Calu3 (cell line): Measurements from ENCODE around the gene TPT1. TPM values are rescaled to one million over a fixed set of nuclear protein-coding genes. Genes with fewer than 3 reads are reported as not detected.

ENCODE experiments used
- BruUV-seq: library from RNA; stranded (reverse); fragments of 400-500 nt; replicated peaks from 2 replicates; lab custom pipeline; 2021; lab: Mats Ljungman, UMichigan
- CTCF ChIA-PET: fragments of 300-600 bp; sonication (Branson Sonifier 250); formaldehyde crosslinking; loops from one replicate; lab custom pipeline; 2022; ENCODE audit warnings: antibody characterized with exemption; lab: Charles Lee
- DNase-seq: peaks from one replicate; pipeline ENCODE4 v3.0.0; 2022
- H3K27ac Mint-ChIP-seq: one replicate; pipeline ENCODE4 v1.8.0; 2022; ENCODE audit warnings: mixed read lengths; ENCODE audit not compliant: unreplicated experiment
- H3K27me3 Mint-ChIP-seq: one replicate; pipeline ENCODE4 v1.8.0; 2022; ENCODE audit warnings: mixed read lengths; ENCODE audit not compliant: unreplicated experiment
- H3K36me3 Mint-ChIP-seq: one replicate; pipeline ENCODE4 v1.8.0; 2022; ENCODE audit warnings: mild to moderate bottlenecking, moderate library complexity, mixed read lengths; ENCODE audit not compliant: insufficient read depth, unreplicated experiment
- H3K4me1 Mint-ChIP-seq: one replicate; pipeline ENCODE4 v1.8.0; 2022; ENCODE audit warnings: mild to moderate bottlenecking, low read depth, mixed read lengths; ENCODE audit not compliant: unreplicated experiment
- H3K4me3 Mint-ChIP-seq: one replicate; pipeline ENCODE4 v1.8.0; 2022; ENCODE audit warnings: mild to moderate bottlenecking, low read depth, moderate library complexity, mixed read lengths; ENCODE audit not compliant: unreplicated experiment
- H3K9me3 Mint-ChIP-seq: one replicate; pipeline ENCODE4 v1.8.0; 2022; ENCODE audit warnings: low read depth, mixed read lengths; ENCODE audit not compliant: unreplicated experiment
- intact Hi-C: fragments of 100-400 bp; cut with micrococcal nuclease; formaldehyde crosslinking; loops from one replicate; pipeline ENCODE4 v1.10.0; 2022; ENCODE audit not compliant: unreplicated experiment
- total RNA-seq: library from RNA; stranded (reverse); gene quantifications from 2 replicates; pipeline ENCODE4 v1.2.3, GENCODE V29; 2022
- TF ChIP-seq, protein P1 (sequence below): fragments of 200-600 bp; IDR thresholded peaks from one replicate; pipeline ENCODE4 v1.8.0; 2022; ENCODE audit warnings: antibody characterized with exemption; ENCODE audit not compliant: unreplicated experiment

The TPT1 gene
- total RNA-seq, 1 experiment from 2014 or later, result 1,652 TPM

DNA sequence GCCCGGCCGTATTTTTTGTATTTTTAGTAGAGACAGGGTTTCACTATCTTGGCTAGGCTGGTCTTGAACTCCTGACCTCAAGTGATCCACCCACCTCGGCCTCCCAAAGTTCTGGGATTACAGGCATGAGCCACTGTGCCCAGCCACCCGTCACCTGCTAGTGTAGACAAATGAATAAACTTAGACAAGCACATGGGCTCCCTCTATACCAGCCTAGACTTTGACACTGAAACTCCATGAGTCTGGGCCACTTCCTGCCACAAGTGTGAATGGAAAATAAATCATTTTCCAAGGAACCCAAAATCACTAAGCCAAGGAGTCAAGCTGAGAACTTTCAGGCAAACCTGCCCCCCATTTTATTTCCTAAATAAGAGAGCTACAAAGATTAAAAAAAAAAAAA, 27.0 kb upstream of the TPT1 start:
- H3K36me3 Mint-ChIP-seq, result peaks cover 33% of the 10 kb centered on the region
- TF ChIP-seq, protein P1, sequence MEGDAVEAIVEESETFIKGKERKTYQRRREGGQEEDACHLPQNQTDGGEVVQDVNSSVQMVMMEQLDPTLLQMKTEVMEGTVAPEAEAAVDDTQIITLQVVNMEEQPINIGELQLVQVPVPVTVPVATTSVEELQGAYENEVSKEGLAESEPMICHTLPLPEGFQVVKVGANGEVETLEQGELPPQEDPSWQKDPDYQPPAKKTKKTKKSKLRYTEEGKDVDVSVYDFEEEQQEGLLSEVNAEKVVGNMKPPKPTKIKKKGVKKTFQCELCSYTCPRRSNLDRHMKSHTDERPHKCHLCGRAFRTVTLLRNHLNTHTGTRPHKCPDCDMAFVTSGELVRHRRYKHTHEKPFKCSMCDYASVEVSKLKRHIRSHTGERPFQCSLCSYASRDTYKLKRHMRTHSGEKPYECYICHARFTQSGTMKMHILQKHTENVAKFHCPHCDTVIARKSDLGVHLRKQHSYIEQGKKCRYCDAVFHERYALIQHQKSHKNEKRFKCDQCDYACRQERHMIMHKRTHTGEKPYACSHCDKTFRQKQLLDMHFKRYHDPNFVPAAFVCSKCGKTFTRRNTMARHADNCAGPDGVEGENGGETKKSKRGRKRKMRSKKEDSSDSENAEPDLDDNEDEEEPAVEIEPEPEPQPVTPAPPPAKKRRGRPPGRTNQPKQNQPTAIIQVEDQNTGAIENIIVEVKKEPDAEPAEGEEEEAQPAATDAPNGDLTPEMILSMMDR, result no peak
- CTCF ChIA-PET, result interaction anchor here (0.6 to 1.5 kb wide), 4 partner anchors 26 to 133 kb away, joined by 3 to 5 read pairs (median 3); partner anchors contain the start of gene TPT1
- no peaks in the 10 kb centered on the region for H3K9me3 Mint-ChIP-seq
- no peaks in the 10 kb centered on the region for H3K27me3 Mint-ChIP-seq
- H3K4me3 Mint-ChIP-seq, result no peak overlapping the region
- intact Hi-C loops, result no loop called here
- peak overlapping the region; percentile 46 for H3K27ac Mint-ChIP-seq
- no TSS peak for BruUV-seq
- DNase-seq, result peak; percentile 8
- H3K4me1 Mint-ChIP-seq, result peaks cover 31% of the 10 kb centered on the region

DNA sequence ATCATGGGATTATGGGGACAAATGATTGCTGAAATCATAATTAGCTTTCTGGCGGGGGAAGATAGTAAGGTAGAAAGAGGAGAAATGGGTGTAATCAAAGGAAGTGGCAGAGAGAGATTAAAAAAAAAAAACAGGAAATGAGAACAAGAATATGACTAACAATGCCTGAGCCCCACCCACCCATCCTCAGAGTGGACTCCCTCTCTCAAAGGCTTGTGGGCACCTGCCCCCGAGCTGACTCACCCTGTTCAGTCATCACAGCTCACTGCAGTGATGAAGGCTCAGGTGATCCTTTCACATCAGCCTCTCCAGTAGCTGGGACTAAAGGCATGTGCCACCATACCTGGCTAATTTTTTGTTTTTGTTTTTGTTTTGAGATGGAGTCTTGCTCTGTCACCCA, 26.4 kb upstream of the TPT1 start:
- Mint-ChIP-seq H3K4me3 (no peak overlapping the region), H3K27ac (peak overlapping the region; percentile 46), H3K36me3 (peaks cover 37% of the 10 kb centered on the region), H3K27me3 (no peaks in the 10 kb centered on the region), H3K4me1 (peaks cover 33% of the 10 kb centered on the region), H3K9me3 (no peaks in the 10 kb centered on the region)
- TF ChIP-seq, protein P1, result no peak
- CTCF ChIA-PET, result interaction anchor here (0.6 to 1.4 kb wide), 3 partner anchors 26 to 134 kb away, joined by 3 to 5 read pairs (median 3); partner anchors contain the start of genes SLC25A30 and TPT1
- intact Hi-C loops, result no loop called here
- peak; percentile 88 for DNase-seq
- no TSS peak for BruUV-seq

DNA sequence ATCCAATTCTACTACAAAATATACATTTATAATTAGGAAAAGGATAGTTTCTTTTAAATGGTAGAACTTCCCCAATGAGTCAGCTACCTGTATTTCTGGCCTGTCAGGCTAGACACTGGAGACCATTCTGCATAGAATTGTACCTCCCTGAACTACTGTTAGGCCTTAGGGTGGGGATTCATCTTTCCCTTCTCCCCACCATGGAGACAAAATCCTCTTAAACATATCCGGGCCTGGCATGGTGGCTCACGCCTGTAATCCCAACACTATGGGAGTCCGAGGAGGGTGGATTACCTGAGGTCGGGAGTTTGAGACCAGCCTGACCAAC, 24.5 kb upstream of the TPT1 start:
- no peaks in the 10 kb centered on the region for H3K9me3 Mint-ChIP-seq
- no peak for DNase-seq
- H3K4me3 Mint-ChIP-seq, result no peak overlapping the region
- BruUV-seq, result no TSS peak
- H3K36me3 Mint-ChIP-seq, result peaks cover 47% of the 10 kb centered on the region
- intact Hi-C loops, result no loop called here
- CTCF ChIA-PET, result no interaction called here
- TF ChIP-seq, protein P1, result no peak
- H3K4me1 Mint-ChIP-seq, result peaks cover 43% of the 10 kb centered on the region
- no peak overlapping the region for H3K27ac Mint-ChIP-seq
- no peaks in the 10 kb centered on the region for H3K27me3 Mint-ChIP-seq

DNA sequence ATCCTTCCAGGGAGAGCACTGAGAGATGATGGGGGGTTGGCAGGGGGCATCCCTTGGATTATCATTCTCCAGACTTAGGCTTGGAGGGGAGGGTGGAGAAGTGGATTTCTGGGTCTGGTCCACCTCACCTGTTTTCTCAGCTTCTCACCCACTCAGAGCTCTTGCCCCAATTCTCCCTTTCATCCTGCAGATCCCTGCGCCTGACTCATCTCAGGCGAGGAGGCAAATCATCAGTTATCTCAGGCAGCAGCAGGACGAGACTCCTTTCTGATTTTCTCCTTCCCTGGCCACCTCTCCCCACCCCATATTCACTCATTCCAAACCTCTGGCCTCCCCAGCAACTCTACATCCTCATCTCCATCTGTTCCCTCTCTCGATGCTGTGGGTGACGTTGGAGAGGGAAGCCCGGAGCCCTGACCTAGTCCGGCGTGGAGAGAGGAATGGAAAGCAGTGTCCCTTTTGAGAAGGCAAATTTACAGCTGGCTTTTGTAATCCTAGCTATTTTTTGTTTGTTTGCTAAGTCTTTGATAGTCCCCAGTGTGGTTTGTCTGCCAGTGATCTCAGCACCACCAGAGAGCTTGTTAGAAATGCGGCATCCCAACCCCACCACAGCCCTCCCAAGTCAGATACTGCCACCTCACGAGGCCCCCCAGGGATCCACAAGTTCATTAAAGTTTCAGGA, 24.0 kb upstream of the TPT1 start:
- Mint-ChIP-seq H3K27ac (peak overlapping the region; percentile 52), H3K27me3 (no peaks in the 10 kb centered on the region), H3K4me1 (peaks cover 43% of the 10 kb centered on the region), H3K36me3 (peaks cover 52% of the 10 kb centered on the region), H3K4me3 (no peak overlapping the region), H3K9me3 (no peaks in the 10 kb centered on the region)
- intact Hi-C loops, result no loop called here
- CTCF ChIA-PET, result interaction anchor here (0.7 kb wide), 1 partner anchor 24 kb away, joined by 4 read pairs; no protein-coding TSS in a partner anchor
- TF ChIP-seq, protein P1, result no peak
- no peak for DNase-seq
- no TSS peak for BruUV-seq
